ENCODE measurements around the gene SEC11A. TPM values are rescaled to one million over a fixed set of nuclear protein-coding genes. Genes with fewer than 3 reads are reported as not detected.
"Not testable (repeated sequence)": the region's sequence is repeated elsewhere in the genome, so short reads cannot be mapped to it uniquely, and the experiment has no call there.

SEC11A gene
- total RNA-seq, 2 experiments from 2014 or later, result 44.1 to 47.0 TPM

DNA sequence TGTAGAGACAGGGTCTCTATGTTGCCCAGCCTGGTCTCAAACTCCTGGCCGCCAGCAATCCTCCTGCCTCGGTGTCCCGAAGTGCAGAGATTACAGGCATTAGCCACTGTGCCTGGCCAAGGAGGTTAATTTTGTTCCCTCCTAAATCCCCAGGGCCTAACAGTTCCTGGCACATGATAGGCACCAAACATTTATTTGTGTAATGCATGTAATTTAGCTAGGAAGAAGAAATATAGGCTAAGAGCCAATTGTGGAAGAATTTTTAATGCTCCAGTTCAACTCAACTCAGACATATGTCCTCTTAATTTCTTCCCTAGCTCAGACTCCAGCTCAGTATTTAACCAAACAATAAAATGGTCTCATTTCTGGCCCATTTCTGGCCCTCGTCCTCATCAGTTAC, 24.8 kb upstream of the SEC11A start:
- H3K4me3 Mint-ChIP-seq, result no peak overlapping the region
- Histone ChIP-seq H3K36me3 (ENCODE audit: insufficient read depth, low read length) (no peaks in the 10 kb centered on the region), H3K27ac (ENCODE audit: low read depth in 1 of 2, low read length in 2 of 2) (no peak overlapping the region), H3K4me1 (ENCODE audit: insufficient read depth, low read length) (peaks cover 20% of the 10 kb centered on the region), H3K9me3 (ENCODE audit: control insufficient read depth in 1 of 2, insufficient read depth in 1 of 2, low read length in 2 of 2) (no peaks in the 10 kb centered on the region), H3K4me3 (ENCODE audit: low read length) (no peak overlapping the region), H3K27me3 (ENCODE audit: control insufficient read depth in 1 of 2, insufficient read depth in 2 of 2, low read length in 2 of 2) (no peaks in the 10 kb centered on the region)
- ATAC-seq (ENCODE audit: poor library complexity), result no peak
- peak overlapping the region; percentile 10 for H3K27ac Mint-ChIP-seq
- ChIA-PET POLR2A (interaction anchor here (1.0 to 11.4 kb wide), 3 partner anchors 17 to 32 kb away, joined by 3 to 166 read pairs (median 15); partner anchors contain the start of gene SEC11A), CTCF (no interaction called here)
- H3K4me1 Mint-ChIP-seq (ENCODE audit: low read depth), result peaks cover 55% of the 10 kb centered on the region
- intact Hi-C loops (cut with DNase I, micrococcal nuclease), result loop anchor here in 1 of 2 experiments (10.0 kb wide), 1 partner anchor 46 kb away; no protein-coding TSS in a partner anchor
- no peaks in the 10 kb centered on the region for H3K36me3 Mint-ChIP-seq (ENCODE audit: low read depth)
- H3K27me3 Mint-ChIP-seq, result no peaks in the 10 kb centered on the region
- TF ChIP-seq, protein P1, sequence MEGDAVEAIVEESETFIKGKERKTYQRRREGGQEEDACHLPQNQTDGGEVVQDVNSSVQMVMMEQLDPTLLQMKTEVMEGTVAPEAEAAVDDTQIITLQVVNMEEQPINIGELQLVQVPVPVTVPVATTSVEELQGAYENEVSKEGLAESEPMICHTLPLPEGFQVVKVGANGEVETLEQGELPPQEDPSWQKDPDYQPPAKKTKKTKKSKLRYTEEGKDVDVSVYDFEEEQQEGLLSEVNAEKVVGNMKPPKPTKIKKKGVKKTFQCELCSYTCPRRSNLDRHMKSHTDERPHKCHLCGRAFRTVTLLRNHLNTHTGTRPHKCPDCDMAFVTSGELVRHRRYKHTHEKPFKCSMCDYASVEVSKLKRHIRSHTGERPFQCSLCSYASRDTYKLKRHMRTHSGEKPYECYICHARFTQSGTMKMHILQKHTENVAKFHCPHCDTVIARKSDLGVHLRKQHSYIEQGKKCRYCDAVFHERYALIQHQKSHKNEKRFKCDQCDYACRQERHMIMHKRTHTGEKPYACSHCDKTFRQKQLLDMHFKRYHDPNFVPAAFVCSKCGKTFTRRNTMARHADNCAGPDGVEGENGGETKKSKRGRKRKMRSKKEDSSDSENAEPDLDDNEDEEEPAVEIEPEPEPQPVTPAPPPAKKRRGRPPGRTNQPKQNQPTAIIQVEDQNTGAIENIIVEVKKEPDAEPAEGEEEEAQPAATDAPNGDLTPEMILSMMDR (IDR thresholded peaks at IDR 0.05), result no peak
- no peaks in the 10 kb centered on the region for H3K9me3 Mint-ChIP-seq
- DNase-seq, result no peak

DNA sequence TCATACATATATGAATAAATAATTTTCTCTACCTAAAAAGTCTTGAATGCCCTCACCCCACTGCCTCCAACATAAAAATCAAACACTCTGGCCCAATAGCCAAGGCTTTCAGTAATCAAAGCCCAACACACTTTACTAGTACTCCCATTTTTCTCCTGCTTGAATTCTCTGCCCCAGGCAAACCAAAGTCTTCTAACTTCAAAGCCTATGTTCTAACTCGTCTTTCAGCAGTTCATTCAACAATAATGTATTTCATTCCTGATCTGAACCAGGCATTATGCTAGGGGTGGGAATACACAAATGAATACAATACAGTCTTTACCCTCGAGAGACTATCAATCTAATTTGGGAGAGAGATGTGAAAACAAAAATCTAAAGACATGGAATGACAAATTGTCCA, 21.1 kb upstream of the SEC11A start:
- intact Hi-C loops (cut with DNase I, micrococcal nuclease), result no loop called here
- DNase-seq (no peak), ATAC-seq (ENCODE audit: poor library complexity) (no peak)
- no peaks in the 10 kb centered on the region for H3K27me3 ChIP-seq (ENCODE audit: control insufficient read depth in 1 of 2, insufficient read depth in 2 of 2, low read length in 2 of 2)
- peaks cover 49% of the 10 kb centered on the region for H3K4me1 ChIP-seq (ENCODE audit: insufficient read depth, low read length)
- Mint-ChIP-seq H3K27me3 (no peaks in the 10 kb centered on the region), H3K4me1 (ENCODE audit: low read depth) (peaks cover 51% of the 10 kb centered on the region), H3K4me3 (peak overlapping the region; percentile 2), H3K36me3 (ENCODE audit: low read depth) (no peaks in the 10 kb centered on the region), H3K9me3 (no peaks in the 10 kb centered on the region), H3K27ac (peak overlapping the region; percentile 91)
- CTCF ChIA-PET, result no interaction called here
- peak overlapping the region in 1 of 2 donors; percentile 19 for H3K27ac ChIP-seq (ENCODE audit: low read depth in 1 of 2, low read length in 2 of 2)
- H3K9me3 ChIP-seq (ENCODE audit: control insufficient read depth in 1 of 2, insufficient read depth in 1 of 2, low read length in 2 of 2), result no peaks in the 10 kb centered on the region
- H3K36me3 ChIP-seq (ENCODE audit: insufficient read depth, low read length), result no peaks in the 10 kb centered on the region
- TF ChIP-seq, protein P1 (IDR thresholded peaks at IDR 0.05), result no peak
- POLR2A ChIA-PET, result interaction anchor here (3.0 to 8.4 kb wide), 4 partner anchors 10 to 82 kb away, joined by 17 to 232 read pairs (median 194); partner anchors contain the start of genes SEC11A, WDR73 and ZNF592
- no peak overlapping the region for H3K4me3 ChIP-seq (ENCODE audit: low read length)

DNA sequence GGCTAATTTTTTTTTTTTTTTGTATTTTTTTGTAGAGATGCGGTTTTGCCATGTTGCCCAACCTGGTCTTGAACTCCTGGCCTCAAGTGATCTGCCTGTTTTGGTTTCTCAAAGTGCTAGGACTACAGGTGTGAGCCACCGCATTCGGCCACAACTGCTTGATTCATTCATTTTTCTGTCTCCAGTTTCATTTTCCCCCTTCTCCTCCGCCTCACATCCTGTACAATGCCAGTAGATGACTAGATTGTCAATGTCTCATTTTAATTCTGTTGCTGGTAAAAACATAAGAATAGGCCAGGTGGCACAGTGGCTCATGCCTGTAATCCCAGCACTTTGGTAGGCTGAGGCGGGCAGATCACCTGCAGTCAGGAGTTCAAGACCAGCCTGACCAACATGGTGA, 20.4 kb upstream of the SEC11A start:
- Histone ChIP-seq H3K27me3 (ENCODE audit: control insufficient read depth in 1 of 2, insufficient read depth in 2 of 2, low read length in 2 of 2) (no peaks in the 10 kb centered on the region), H3K27ac (ENCODE audit: low read depth in 1 of 2, low read length in 2 of 2) (peak overlapping the region; percentile 35 to 36), H3K4me1 (ENCODE audit: insufficient read depth, low read length) (peaks cover 51% of the 10 kb centered on the region), H3K4me3 (ENCODE audit: low read length) (no peak overlapping the region), H3K9me3 (ENCODE audit: control insufficient read depth in 1 of 2, insufficient read depth in 1 of 2, low read length in 2 of 2) (no peaks in the 10 kb centered on the region), H3K36me3 (ENCODE audit: insufficient read depth, low read length) (no peaks in the 10 kb centered on the region)
- ATAC-seq (ENCODE audit: poor library complexity) (peak; percentile 46), DNase-seq (peak; percentile 25 to 89 (median 57))
- Mint-ChIP-seq H3K27ac (peak overlapping the region; percentile 91), H3K27me3 (no peaks in the 10 kb centered on the region), H3K4me3 (peak overlapping the region; percentile 72), H3K36me3 (ENCODE audit: low read depth) (no peaks in the 10 kb centered on the region), H3K4me1 (ENCODE audit: low read depth) (peaks cover 54% of the 10 kb centered on the region), H3K9me3 (no peaks in the 10 kb centered on the region)
- ChIA-PET CTCF (interaction anchor here (0.6 to 2.1 kb wide), 6 partner anchors 8 to 82 kb away, joined by 4 to 7 read pairs (median 4); partner anchors contain the start of genes SEC11A and WDR73), POLR2A (interaction anchor here (1.2 to 8.4 kb wide), 6 partner anchors 11 to 81 kb away, joined by 4 to 232 read pairs (median 90); partner anchors contain the start of genes NMB, SEC11A, WDR73 and ZNF592)
- intact Hi-C loops (cut with DNase I, micrococcal nuclease), result loop anchor here (1.0 kb wide), 1 partner anchor 11 kb away; no protein-coding TSS in a partner anchor
- TF ChIP-seq, protein P1 (IDR thresholded peaks at IDR 0.05), result no peak

DNA sequence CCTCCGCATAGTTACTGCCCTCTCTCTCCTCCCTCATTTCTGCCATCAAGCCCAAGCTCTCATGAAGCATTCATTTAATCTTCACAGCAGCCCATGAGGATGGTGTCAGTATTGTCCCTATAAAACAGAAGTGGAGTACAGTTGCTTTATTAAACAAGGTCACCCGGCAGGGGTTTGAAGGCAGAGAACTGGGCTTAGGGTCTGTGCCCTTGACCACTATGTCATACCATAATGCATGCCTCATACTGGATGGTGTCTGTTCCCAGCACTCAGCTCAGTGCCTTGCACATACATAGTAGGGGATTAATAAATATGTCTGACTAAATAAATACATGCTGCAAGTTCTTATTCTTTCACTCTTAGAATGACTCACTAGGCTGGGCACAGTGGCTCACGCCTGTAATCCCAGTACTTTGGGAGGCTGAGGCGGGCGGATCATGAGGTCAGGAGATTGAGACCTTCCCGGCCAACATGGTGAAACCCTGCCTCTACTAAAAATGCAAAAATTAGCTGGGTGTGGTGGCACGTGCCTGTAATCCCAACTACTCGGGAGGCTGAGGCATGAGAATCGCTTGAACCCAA, 19.6 kb upstream of the SEC11A start:
- Histone ChIP-seq H3K4me1 (ENCODE audit: insufficient read depth, low read length) (peaks cover 51% of the 10 kb centered on the region), H3K4me3 (ENCODE audit: low read length) (peak overlapping the region; percentile 34), H3K27ac (ENCODE audit: low read depth in 1 of 2, low read length in 2 of 2) (peak overlapping the region; percentile 46 to 70)
- ATAC-seq (ENCODE audit: poor library complexity) (peak; percentile 7), DNase-seq (peak in 3 of 14 experiments; percentile 38 to 50 (median 47))
- CTCF ChIA-PET, result interaction anchor here (0.6 to 2.1 kb wide), 9 partner anchors 9 to 81 kb away, joined by 3 to 7 read pairs (median 4); partner anchors contain the start of genes SEC11A, WDR73 and ZNF592
- H3K9me3 ChIP-seq (ENCODE audit: control insufficient read depth in 1 of 2, insufficient read depth in 1 of 2, low read length in 2 of 2); H3K36me3 Mint-ChIP-seq (ENCODE audit: low read depth); H3K36me3 ChIP-seq (ENCODE audit: insufficient read depth, low read length); H3K27me3 ChIP-seq (ENCODE audit: control insufficient read depth in 1 of 2, insufficient read depth in 2 of 2, low read length in 2 of 2); H3K9me3 Mint-ChIP-seq; H3K27me3 Mint-ChIP-seq: not testable (repeated sequence)
- POLR2A ChIA-PET, result interaction anchor here (0.8 to 8.4 kb wide), 14 partner anchors 12 to 245 kb away, joined by 3 to 232 read pairs (median 10); partner anchors contain the start of genes NMB, PDE8A, SEC11A and WDR73
- intact Hi-C loops (cut with DNase I, micrococcal nuclease), result loop anchor here (1.0 kb wide), 2 partner anchors 12 to 19 kb away; partner anchors contain the start of gene SEC11A (in 2 of the 2)
- Mint-ChIP-seq H3K4me3 (peak overlapping the region; percentile 84), H3K27ac (peak overlapping the region; percentile 91), H3K4me1 (ENCODE audit: low read depth) (peaks cover 51% of the 10 kb centered on the region)
